GM12874 (cell line): ENCODE data around the gene ELOA.

Source experiments
- TF ChIP-seq, protein P1 (sequence below): IDR thresholded peaks from 2 replicates; pipeline ENCODE4 v1.5.1; 2011; ENCODE audit warnings: low read depth, mild to moderate bottlenecking, control low read depth, low read length, moderate library complexity; ENCODE audit not compliant: insufficient read depth

Gene ELOA

DNA sequence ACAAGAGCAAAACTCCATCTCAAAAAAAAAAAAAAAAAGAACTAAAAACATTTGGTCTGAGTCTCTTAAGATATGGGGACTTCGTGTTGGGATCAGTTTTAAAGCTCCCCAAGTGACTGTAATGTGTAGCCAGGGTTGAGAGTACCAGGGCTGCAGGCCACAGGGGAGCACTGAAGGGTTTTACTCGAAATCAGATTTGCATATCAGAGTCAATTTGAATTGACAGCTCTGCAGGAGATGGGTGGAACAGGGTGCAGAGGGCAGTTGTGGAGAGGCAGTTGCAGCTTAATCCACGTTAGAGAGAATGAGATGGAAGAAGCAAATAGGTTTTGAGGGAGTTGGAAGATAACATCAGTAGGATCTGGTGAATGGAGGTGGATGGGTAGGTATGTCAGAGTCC is 20.6 kb upstream of the ELOA start:
- TF ChIP-seq, protein P1, sequence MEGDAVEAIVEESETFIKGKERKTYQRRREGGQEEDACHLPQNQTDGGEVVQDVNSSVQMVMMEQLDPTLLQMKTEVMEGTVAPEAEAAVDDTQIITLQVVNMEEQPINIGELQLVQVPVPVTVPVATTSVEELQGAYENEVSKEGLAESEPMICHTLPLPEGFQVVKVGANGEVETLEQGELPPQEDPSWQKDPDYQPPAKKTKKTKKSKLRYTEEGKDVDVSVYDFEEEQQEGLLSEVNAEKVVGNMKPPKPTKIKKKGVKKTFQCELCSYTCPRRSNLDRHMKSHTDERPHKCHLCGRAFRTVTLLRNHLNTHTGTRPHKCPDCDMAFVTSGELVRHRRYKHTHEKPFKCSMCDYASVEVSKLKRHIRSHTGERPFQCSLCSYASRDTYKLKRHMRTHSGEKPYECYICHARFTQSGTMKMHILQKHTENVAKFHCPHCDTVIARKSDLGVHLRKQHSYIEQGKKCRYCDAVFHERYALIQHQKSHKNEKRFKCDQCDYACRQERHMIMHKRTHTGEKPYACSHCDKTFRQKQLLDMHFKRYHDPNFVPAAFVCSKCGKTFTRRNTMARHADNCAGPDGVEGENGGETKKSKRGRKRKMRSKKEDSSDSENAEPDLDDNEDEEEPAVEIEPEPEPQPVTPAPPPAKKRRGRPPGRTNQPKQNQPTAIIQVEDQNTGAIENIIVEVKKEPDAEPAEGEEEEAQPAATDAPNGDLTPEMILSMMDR = no peak

DNA sequence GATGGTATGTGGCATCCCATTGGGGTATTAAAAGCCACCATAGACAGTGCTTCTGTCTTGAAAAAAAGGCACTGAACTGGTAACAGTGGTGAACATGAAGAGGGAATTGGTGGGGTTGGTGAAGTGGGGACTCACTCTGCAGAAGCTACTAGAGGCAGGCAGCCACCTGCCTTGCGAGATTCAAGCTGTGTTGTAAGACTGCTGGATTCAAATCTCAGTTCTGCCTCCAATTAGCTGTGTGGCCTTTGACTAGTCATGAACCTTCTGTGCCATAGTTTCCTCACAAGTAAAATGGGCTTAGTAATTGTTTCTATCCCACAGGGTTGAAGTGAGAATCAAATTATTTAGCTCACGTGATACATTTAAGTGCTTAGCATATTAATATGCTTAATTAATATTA is 16.6 kb upstream of the ELOA start:
- TF ChIP-seq, protein P1 = no peak

- TF ChIP-seq, protein P1 = no peak
These were observed 15.9 kb upstream of the ELOA start for GRCh38 chr1:23727362-23727811.

GRCh38 chr1:23732363-23733224 is 10.7 kb upstream of the ELOA start:
- TF ChIP-seq, protein P1 = no peak

- TF ChIP-seq, protein P1 = no peak
These were observed 6.7 kb upstream of the ELOA start for GRCh38 chr1:23736437-23737134.

DNA sequence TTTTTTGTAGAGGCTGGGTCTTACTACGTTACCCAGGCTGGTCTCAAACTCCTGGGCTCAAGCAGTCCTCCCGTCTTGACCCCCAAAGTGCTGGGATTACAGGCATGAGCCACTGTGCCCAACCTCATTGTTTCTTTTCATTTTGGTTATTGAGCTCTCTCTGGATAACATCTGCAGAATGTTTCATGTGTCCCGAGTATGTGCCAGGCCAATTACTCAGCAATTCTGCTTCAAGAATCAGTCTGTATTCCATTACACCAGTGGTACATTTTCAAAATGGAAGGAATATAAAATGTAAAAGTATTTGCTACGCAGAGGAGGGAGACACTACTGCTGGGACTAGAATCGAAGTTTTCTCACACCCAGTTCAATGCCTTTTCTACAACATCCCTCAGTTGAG is 1.7 kb upstream of the ELOA start:
- TF ChIP-seq, protein P1 = no peak

DNA sequence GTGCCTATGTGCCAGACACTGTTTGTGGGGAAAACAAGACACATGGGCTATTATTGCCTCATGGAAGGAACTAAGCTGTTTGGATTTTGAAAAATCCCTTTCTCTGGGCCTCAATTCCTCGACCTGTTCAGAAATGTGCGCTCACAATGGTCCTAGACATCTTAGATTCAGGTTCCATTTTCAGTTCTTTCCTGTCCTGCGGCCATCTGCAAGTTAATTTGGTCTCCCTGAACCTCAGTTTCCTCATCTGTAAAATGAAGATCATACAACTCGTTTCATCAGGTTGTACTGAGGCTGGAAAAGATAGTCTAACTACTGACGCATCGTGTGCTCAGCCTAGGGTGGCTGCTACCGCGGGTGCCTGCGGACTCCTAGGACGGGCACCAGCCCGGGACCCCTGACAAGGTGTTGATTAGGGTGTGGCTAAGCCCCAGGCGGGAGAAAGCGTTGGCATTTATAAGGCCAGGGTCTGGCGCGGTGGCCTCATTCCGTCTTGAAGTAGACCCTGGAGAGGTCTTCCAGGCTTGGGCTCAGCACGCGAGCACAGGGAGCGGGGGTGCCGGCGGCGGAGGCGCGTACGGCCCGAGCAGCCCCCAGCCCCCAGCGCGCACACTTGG is 493 bp upstream of the ELOA start:
- TF ChIP-seq, protein P1 = no peak
